ENCODE data around the gene TLN1.

The TLN1 gene

DNA sequence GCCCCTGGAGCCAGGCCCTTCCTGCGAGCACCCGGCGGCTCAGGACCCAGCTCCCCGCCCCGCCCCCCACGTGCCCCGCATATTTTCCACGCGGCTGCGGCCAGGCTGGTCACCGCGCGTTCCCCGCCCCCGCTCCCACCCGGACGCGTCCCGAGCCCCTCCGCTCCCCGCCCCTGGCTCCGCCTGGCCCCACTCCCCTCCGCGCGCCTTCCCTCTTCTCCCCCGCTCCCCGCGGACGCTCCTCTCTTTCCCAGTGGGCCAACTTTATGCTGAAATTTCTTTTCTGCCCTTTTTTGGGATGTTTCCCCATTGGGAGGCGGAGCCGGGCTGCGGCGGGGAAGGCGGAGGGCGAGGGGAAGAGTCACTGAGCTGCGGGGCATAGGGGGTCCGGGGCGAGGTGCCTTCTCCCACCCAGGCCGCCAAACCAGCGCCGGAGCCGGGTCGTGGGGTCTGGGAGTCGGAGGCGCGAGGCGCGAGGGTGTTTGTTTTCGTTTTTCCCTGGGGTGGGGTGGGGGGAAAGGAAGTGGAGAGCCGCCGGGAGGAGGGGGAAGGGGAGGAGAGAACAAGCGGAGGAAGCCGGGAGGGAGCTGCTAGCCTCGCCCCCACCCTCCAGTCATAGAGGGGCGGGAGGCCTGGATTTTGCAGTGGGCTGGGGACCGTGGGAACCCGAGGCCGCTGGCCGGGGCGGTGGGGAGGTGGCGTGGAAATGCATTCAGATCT is 41.2 kb downstream of the TLN1 start (continued):
- TF ChIP-seq, protein P1, sequence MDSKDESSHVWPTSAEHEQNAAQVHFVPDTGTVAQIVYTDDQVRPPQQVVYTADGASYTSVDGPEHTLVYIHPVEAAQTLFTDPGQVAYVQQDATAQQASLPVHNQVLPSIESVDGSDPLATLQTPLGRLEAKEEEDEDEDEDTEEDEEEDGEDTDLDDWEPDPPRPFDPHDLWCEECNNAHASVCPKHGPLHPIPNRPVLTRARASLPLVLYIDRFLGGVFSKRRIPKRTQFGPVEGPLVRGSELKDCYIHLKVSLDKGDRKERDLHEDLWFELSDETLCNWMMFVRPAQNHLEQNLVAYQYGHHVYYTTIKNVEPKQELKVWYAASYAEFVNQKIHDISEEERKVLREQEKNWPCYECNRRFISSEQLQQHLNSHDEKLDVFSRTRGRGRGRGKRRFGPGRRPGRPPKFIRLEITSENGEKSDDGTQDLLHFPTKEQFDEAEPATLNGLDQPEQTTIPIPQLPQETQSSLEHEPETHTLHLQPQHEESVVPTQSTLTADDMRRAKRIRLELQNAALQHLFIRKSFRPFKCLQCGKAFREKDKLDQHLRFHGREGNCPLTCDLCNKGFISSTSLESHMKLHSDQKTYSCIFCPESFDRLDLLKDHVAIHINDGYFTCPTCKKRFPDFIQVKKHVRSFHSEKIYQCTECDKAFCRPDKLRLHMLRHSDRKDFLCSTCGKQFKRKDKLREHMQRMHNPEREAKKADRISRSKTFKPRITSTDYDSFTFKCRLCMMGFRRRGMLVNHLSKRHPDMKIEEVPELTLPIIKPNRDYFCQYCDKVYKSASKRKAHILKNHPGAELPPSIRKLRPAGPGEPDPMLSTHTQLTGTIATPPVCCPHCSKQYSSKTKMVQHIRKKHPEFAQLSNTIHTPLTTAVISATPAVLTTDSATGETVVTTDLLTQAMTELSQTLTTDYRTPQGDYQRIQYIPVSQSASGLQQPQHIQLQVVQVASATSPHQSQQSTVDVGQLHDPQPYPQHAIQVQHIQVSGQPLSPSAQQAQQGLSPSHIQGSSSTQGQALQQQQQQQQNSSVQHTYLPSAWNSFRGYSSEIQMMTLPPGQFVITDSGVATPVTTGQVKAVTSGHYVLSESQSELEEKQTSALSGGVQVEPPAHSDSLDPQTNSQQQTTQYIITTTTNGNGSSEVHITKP (tag by site-specific recombination; IDR thresholded peaks at IDR 0.05): peak; percentile 41; the same call in 1 of the 2 replicates
- TF ChIP-seq TCF7L2 (IDR thresholded peaks at IDR 0.05; ENCODE audit: borderline replicate concordance, low read depth, low read length) (no peak), ZNF221 (tag by site-specific recombination; IDR thresholded peaks at IDR 0.05; ENCODE audit: borderline replicate concordance) (no peak), ZBTB7A (tag by site-specific recombination; IDR thresholded peaks at IDR 0.05; ENCODE audit: low read depth) (no peak), IKZF3 (tag by site-specific recombination; IDR thresholded peaks at IDR 0.05) (peak; percentile 27; the same call in 1 of the 2 replicates), ZNF510 (tag by site-specific recombination; IDR thresholded peaks at IDR 0.05; ENCODE audit: insufficient replicate concordance) (no peak), FEZF1 (tag by site-specific recombination; IDR thresholded peaks at IDR 0.05) (no peak), ZNF146 (tag by site-specific recombination; IDR thresholded peaks at IDR 0.05) (no peak), SP2 (tag by site-specific recombination; IDR thresholded peaks at IDR 0.05) (peak; percentile 55)
- TF ChIP-seq, protein P2, sequence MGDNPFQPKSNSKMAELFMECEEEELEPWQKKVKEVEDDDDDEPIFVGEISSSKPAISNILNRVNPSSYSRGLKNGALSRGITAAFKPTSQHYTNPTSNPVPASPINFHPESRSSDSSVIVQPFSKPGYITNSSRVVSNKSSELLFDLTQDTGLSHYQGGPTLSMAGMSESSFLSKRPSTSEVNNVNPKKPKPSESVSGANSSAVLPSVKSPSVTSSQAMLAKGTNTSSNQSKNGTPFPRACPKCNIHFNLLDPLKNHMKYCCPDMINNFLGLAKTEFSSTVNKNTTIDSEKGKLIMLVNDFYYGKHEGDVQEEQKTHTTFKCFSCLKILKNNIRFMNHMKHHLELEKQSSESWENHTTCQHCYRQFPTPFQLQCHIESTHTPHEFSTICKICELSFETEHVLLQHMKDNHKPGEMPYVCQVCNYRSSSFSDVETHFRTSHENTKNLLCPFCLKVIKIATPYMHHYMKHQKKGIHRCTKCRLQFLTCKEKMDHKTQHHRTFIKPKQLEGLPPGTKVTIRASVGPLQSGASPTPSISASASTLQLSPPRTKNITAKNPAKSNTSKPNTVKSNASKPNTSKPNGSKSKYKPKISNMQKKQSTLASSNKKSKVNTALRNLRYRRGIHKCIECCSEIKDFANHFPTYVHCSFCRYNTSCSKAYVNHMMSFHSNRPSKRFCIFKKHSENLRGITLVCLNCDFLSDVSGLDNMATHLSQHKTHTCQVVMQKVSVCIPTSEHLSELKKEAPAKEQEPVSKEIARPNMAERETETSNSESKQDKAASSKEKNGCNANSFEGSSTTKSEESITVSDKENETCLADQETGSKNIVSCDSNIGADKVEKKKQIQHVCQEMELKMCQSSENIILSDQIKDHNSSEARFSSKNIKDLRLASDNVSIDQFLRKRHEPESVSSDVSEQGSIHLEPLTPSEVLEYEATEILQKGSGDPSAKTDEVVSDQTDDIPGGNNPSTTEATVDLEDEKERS (tag by site-specific recombination; IDR thresholded peaks at IDR 0.05): no peak
- TF ChIP-seq, protein P3, sequence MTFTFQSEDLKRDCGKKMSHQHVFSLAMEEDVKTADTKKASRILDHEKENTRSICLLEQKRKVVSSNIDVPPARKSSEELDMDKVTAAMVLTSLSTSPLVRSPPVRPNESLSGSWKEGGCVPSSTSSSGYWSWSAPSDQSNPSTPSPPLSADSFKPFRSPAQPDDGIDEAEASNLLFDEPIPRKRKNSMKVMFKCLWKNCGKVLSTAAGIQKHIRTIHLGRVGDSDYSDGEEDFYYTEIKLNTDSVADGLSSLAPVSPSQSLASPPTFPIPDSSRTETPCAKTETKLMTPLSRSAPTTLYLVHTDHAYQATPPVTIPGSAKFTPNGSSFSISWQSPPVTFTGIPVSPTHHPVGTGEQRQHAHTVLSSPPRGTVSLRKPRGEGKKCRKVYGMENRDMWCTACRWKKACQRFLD (tag by site-specific recombination; IDR thresholded peaks at IDR 0.05): no peak
- TF ChIP-seq, protein P4, sequence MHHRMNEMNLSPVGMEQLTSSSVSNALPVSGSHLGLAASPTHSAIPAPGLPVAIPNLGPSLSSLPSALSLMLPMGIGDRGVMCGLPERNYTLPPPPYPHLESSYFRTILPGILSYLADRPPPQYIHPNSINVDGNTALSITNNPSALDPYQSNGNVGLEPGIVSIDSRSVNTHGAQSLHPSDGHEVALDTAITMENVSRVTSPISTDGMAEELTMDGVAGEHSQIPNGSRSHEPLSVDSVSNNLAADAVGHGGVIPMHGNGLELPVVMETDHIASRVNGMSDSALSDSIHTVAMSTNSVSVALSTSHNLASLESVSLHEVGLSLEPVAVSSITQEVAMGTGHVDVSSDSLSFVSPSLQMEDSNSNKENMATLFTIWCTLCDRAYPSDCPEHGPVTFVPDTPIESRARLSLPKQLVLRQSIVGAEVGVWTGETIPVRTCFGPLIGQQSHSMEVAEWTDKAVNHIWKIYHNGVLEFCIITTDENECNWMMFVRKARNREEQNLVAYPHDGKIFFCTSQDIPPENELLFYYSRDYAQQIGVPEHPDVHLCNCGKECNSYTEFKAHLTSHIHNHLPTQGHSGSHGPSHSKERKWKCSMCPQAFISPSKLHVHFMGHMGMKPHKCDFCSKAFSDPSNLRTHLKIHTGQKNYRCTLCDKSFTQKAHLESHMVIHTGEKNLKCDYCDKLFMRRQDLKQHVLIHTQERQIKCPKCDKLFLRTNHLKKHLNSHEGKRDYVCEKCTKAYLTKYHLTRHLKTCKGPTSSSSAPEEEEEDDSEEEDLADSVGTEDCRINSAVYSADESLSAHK (tag by site-specific recombination; IDR thresholded peaks at IDR 0.05): no peak
- TF ChIP-seq, protein P5, sequence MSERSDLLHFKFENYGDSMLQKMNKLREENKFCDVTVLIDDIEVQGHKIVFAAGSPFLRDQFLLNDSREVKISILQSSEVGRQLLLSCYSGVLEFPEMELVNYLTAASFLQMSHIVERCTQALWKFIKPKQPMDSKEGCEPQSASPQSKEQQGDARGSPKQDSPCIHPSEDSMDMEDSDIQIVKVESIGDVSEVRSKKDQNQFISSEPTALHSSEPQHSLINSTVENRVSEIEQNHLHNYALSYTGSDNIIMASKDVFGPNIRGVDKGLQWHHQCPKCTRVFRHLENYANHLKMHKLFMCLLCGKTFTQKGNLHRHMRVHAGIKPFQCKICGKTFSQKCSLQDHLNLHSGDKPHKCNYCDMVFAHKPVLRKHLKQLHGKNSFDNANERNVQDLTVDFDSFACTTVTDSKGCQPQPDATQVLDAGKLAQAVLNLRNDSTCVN (tag by site-specific recombination; optimal IDR thresholded peaks at IDR 0.05): peak; percentile 63
- TF ChIP-seq, protein P6, sequence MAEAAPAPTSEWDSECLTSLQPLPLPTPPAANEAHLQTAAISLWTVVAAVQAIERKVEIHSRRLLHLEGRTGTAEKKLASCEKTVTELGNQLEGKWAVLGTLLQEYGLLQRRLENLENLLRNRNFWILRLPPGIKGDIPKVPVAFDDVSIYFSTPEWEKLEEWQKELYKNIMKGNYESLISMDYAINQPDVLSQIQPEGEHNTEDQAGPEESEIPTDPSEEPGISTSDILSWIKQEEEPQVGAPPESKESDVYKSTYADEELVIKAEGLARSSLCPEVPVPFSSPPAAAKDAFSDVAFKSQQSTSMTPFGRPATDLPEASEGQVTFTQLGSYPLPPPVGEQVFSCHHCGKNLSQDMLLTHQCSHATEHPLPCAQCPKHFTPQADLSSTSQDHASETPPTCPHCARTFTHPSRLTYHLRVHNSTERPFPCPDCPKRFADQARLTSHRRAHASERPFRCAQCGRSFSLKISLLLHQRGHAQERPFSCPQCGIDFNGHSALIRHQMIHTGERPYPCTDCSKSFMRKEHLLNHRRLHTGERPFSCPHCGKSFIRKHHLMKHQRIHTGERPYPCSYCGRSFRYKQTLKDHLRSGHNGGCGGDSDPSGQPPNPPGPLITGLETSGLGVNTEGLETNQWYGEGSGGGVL (tag by site-specific recombination; IDR thresholded peaks at IDR 0.05): peak; percentile 97
